NB4 (cell line): ENCODE data around the gene UHRF2.

Experiments
- POLR2A ChIP-seq: IDR thresholded peaks from 2 replicates; pipeline ENCODE4 v1.6.1; 2011; ENCODE audit warnings: mild to moderate bottlenecking; ENCODE audit not compliant: insufficient read length; ENCODE audit errors: extremely low read depth
- TF ChIP-seq, protein P1 (sequence below): IDR thresholded peaks from one replicate; pipeline ENCODE4 v1.5.1; 2012; ENCODE audit warnings: low read depth, low read length
- TF ChIP-seq, protein P2 (sequence below): IDR thresholded peaks from 2 replicates; pipeline ENCODE4 v1.6.1; 2011; ENCODE audit warnings: low read depth, low read length

DNA sequence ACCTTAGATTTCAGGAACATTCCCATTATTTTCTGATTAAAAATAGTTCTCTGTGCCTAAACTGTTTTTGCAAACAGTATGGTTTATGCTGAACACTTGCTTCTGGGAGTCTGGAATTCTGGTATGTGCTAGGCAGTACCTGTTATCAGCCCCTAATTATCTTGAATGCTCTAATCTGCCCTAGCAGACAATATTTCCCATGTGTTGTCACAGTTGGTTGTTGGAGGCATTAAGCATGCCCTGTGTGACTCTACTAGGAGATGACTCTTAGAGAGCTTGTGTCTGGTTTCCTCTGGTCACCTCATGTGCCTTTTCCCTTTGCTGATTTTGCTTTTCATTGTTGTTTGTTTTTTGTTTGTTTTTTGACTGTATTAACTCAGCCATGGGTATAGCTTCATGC, 36.6 kb downstream of the UHRF2 start:
- TF ChIP-seq, protein P1, sequence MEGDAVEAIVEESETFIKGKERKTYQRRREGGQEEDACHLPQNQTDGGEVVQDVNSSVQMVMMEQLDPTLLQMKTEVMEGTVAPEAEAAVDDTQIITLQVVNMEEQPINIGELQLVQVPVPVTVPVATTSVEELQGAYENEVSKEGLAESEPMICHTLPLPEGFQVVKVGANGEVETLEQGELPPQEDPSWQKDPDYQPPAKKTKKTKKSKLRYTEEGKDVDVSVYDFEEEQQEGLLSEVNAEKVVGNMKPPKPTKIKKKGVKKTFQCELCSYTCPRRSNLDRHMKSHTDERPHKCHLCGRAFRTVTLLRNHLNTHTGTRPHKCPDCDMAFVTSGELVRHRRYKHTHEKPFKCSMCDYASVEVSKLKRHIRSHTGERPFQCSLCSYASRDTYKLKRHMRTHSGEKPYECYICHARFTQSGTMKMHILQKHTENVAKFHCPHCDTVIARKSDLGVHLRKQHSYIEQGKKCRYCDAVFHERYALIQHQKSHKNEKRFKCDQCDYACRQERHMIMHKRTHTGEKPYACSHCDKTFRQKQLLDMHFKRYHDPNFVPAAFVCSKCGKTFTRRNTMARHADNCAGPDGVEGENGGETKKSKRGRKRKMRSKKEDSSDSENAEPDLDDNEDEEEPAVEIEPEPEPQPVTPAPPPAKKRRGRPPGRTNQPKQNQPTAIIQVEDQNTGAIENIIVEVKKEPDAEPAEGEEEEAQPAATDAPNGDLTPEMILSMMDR = no peak
- TF ChIP-seq POLR2A = no peak
- TF ChIP-seq, protein P2, sequence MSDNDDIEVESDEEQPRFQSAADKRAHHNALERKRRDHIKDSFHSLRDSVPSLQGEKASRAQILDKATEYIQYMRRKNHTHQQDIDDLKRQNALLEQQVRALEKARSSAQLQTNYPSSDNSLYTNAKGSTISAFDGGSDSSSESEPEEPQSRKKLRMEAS = no peak
